Keratinocyte (primary cell): Measurements from ENCODE around the gene CACNA1I.

Source experiments
- EZH2 ChIP-seq: IDR thresholded peaks from one replicate; pipeline ENCODE4 v1.6.1; 2012; ENCODE audit warnings: inconsistent platforms, mild to moderate bottlenecking, low read length, moderate library complexity
- TF ChIP-seq, protein P1 (sequence below), 3 experiments: IDR thresholded peaks in 1 of 3; conservative IDR thresholded peaks in 1 of 3; optimal IDR thresholded peaks in 1 of 3; 2 replicates in 2 of 3; 3 replicates in 1 of 3; pipeline versions ENCODE3 to v1.5.1; 2011; ENCODE audit warnings: low read length in 3 of 3, mild to moderate bottlenecking in 3 of 3, moderate library complexity in 2 of 3, control low read depth in 1 of 3, inconsistent platforms in 1 of 3; ENCODE audit not compliant: insufficient read depth in 2 of 3; ENCODE audit errors: extremely low read depth in 1 of 3

DNA sequence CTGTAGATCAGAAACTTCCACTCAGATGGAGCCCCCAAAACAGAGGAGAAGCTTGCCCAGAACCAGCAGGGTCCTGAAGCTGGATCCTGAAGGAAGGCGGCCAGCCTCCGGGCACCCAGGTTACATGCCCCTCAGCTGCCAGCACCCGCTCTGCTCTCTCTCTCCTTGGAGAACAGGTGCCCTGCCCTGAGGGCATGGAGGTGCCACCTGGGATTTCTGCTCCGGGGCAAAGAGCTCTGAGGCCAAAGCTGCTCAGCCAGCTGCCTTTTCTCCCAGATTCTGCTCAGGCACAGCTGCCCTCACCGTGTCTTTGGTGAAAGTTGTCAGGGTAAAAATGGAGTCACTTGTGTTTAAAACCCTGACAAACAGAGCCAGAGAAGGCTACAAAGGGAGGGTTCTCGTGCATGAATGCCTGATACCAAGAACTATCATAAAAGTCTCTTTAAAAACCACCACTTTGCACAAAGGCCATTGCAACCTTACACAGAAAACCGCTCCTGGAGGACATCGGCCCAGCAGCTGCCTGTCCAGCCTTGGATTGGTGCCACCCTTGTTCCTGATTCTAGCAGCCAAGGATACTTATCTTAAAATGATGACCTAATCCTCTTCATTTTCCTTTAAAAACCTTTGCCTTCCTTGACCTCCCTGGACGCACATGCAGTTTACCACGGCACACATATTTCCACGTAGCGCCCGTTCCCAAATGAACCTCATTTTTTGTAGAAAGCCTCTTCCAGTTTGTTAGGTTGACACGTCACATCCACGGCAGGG, 140.0 kb downstream of the CACNA1I start:
- TF ChIP-seq, protein P1, sequence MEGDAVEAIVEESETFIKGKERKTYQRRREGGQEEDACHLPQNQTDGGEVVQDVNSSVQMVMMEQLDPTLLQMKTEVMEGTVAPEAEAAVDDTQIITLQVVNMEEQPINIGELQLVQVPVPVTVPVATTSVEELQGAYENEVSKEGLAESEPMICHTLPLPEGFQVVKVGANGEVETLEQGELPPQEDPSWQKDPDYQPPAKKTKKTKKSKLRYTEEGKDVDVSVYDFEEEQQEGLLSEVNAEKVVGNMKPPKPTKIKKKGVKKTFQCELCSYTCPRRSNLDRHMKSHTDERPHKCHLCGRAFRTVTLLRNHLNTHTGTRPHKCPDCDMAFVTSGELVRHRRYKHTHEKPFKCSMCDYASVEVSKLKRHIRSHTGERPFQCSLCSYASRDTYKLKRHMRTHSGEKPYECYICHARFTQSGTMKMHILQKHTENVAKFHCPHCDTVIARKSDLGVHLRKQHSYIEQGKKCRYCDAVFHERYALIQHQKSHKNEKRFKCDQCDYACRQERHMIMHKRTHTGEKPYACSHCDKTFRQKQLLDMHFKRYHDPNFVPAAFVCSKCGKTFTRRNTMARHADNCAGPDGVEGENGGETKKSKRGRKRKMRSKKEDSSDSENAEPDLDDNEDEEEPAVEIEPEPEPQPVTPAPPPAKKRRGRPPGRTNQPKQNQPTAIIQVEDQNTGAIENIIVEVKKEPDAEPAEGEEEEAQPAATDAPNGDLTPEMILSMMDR (optimal IDR thresholded peaks at IDR 0.05 in 1 of 3, IDR thresholded peaks at IDR 0.05 in 1 of 3, conservative IDR thresholded peaks at IDR 0.05 in 1 of 3; ENCODE audit: extremely low read depth in 1 of 3, insufficient read depth in 2 of 3, low read length in 3 of 3) = no peak
- no peak for TF ChIP-seq EZH2
